PC-3 (cell line): ENCODE data around the gene ADCY10.

ENCODE experiments used
- CTCF ChIP-seq: fragments of 300-600 bp; sonication (generic); conservative IDR thresholded peaks from 2 replicates; pipeline ENCODE4 v1.5.1; 2017; ENCODE audit warnings: antibody characterized with exemption, low read depth, mild to moderate bottlenecking, low read length
- EZH2 ChIP-seq: fragments of 300-600 bp; sonication (generic); IDR thresholded peaks from one replicate; pipeline ENCODE4 v1.6.1; 2017; ENCODE audit warnings: antibody characterized with exemption, mild to moderate bottlenecking, low read length; ENCODE audit not compliant: unreplicated experiment
- EZH2phosphoT487 ChIP-seq: fragments of 300-600 bp; sonication (generic); IDR thresholded peaks from 2 replicates; pipeline ENCODE4 v1.6.1; 2018; ENCODE audit warnings: mild to moderate bottlenecking, antibody characterized with exemption, low read length, borderline replicate concordance

GRCh38 chr1:167940264-167940663 lies 26.3 kb upstream of the ADCY10 start:
- TF ChIP-seq EZH2phosphoT487: no peak
- no peak for TF ChIP-seq CTCF
- TF ChIP-seq EZH2: no peak
